ENCODE results near the gene PALD1.
A peak's percentile ranks its signal among the peaks of the same experiment; 100 is the strongest.

Gene PALD1

GRCh38 chr10:70509757-70510147, 31.2 kb downstream of the PALD1 start:
- no peak for TF ChIP-seq CTCF (IDR thresholded peaks at IDR 0.05; ENCODE audit: control extremely low read depth, extremely low read depth, low read depth, missing control alignments)
- CTCF ChIA-PET = interaction anchor here (1.5 to 3.0 kb wide), 2 partner anchors 11 to 48 kb away, joined by 5 to 8 read pairs; no protein-coding TSS in a partner anchor
- DNase-seq (ENCODE audit: extremely low spot score) = no peak
- POLR2A ChIA-PET = no interaction called here

- no peak for TF ChIP-seq CTCF (IDR thresholded peaks at IDR 0.05; ENCODE audit: control extremely low read depth, extremely low read depth, low read depth, missing control alignments)
- DNase-seq (ENCODE audit: extremely low spot score) = no peak
- ChIA-PET POLR2A (no interaction called here), CTCF (interaction anchor here (3.0 kb wide), 1 partner anchor 11 kb away, joined by 8 read pairs; no protein-coding TSS in a partner anchor)
Measured at GRCh38 chr10:70510453-70510852, 31.9 kb downstream of the PALD1 start.

GRCh38 chr10:70510904-70511303, 32.3 kb downstream of the PALD1 start:
- TF ChIP-seq CTCF (IDR thresholded peaks at IDR 0.05; ENCODE audit: control extremely low read depth, extremely low read depth, low read depth, missing control alignments) = no peak
- no peak for DNase-seq (ENCODE audit: extremely low spot score)
- ChIA-PET POLR2A (no interaction called here), CTCF (interaction anchor here (3.0 kb wide), 1 partner anchor 12 kb away, joined by 8 read pairs; no protein-coding TSS in a partner anchor)

GRCh38 chr10:70512149-70512639, 33.6 kb downstream of the PALD1 start:
- ChIA-PET POLR2A (no interaction called here), CTCF (interaction anchor here (1.2 to 3.0 kb wide), 3 partner anchors 13 to 247 kb away, joined by 3 to 8 read pairs (median 3); no protein-coding TSS in a partner anchor)
- TF ChIP-seq CTCF (IDR thresholded peaks at IDR 0.05; ENCODE audit: control extremely low read depth, extremely low read depth, low read depth, missing control alignments) = no peak
- DNase-seq (ENCODE audit: extremely low spot score) = no peak

GRCh38 chr10:70513848-70514309, 35.3 kb downstream of the PALD1 start:
- TF ChIP-seq CTCF (IDR thresholded peaks at IDR 0.05; ENCODE audit: control extremely low read depth, extremely low read depth, low read depth, missing control alignments) = no peak
- ChIA-PET CTCF (interaction anchor here (0.9 to 1.5 kb wide), 3 partner anchors 15 to 52 kb away, joined by 4 to 6 read pairs (median 6); no protein-coding TSS in a partner anchor), POLR2A (no interaction called here)
- DNase-seq (ENCODE audit: extremely low spot score) = peak; percentile 93

- CTCF ChIA-PET = interaction anchor here (1.5 kb wide), 1 partner anchor 24 kb away, joined by 6 read pairs; no protein-coding TSS in a partner anchor
- TF ChIP-seq CTCF (IDR thresholded peaks at IDR 0.05; ENCODE audit: control extremely low read depth, extremely low read depth, low read depth, missing control alignments) = no peak
Measured at GRCh38 chr10:70514591-70514990, 36.0 kb downstream of the PALD1 start.

More at GRCh38 chr10:70514591-70514990, 36.0 kb downstream of the PALD1 start:
- DNase-seq (ENCODE audit: extremely low spot score) = no peak
- POLR2A ChIA-PET = no interaction called here

Data from GM10248 (cell line).